Liver (tissue), 3 donors: ENCODE data around the gene TCEA3.

Experiments used
- CTCF ChIP-seq: fragments of 150-350 bp; IDR thresholded peaks from 2 replicates; pipeline ENCODE4 v1.5.1; 2017; ENCODE audit warnings: improper control_type of control experiment, low read depth, low read length; ENCODE audit not compliant: missing input control
- GABPA ChIP-seq, 2 donors: IDR thresholded peaks in 1 of 2; conservative IDR thresholded peaks in 1 of 2; 2 replicates each; pipeline ENCODE4 v1.6.1; 2016; ENCODE audit warnings: antibody characterized with exemption in 2 of 2, mild to moderate bottlenecking in 1 of 2, moderate library complexity in 1 of 2
- JUND ChIP-seq, 2 donors: IDR thresholded peaks; 2 replicates each; pipeline ENCODE4 v1.6.1; 2016; ENCODE audit warnings: antibody characterized with exemption in 2 of 2
- NR2F2 ChIP-seq: IDR thresholded peaks from 2 replicates; pipeline ENCODE4 v1.6.1; 2016; ENCODE audit warnings: antibody characterized with exemption
- RAD21 ChIP-seq, 2 donors: IDR thresholded peaks; 2 replicates each; pipeline ENCODE4 v1.6.1; 2016; ENCODE audit warnings: antibody characterized with exemption in 2 of 2, mild to moderate bottlenecking in 2 of 2
- REST ChIP-seq: IDR thresholded peaks from 2 replicates; pipeline ENCODE4 v1.6.1; 2016; ENCODE audit warnings: antibody characterized with exemption, mild to moderate bottlenecking
- RXRA ChIP-seq, 2 donors: IDR thresholded peaks; 2 replicates each; pipeline ENCODE4 v1.6.1; 2017 to 2018; ENCODE audit warnings: antibody characterized with exemption in 2 of 2, mild to moderate bottlenecking in 1 of 2
- YY1 ChIP-seq: IDR thresholded peaks from 2 replicates; pipeline ENCODE4 v1.6.1; 2016; ENCODE audit warnings: antibody characterized with exemption, mild to moderate bottlenecking
- ZBTB33 ChIP-seq: IDR thresholded peaks from 2 replicates; pipeline ENCODE4 v1.6.1; 2016; ENCODE audit warnings: antibody characterized with exemption
- donor health status: healthy.
- donor health status: healthy.

- TF ChIP-seq CTCF (no peak), REST (no peak), ZBTB33 (no peak), RXRA (IDR thresholded peaks at IDR 0.05) (no peak), JUND (IDR thresholded peaks at IDR 0.05) (no peak), NR2F2 (no peak), GABPA (IDR thresholded peaks at IDR 0.05 in 1 of 2, conservative IDR thresholded peaks at IDR 0.05 in 1 of 2) (no peak), YY1 (no peak), RAD21 (IDR thresholded peaks at IDR 0.05) (no peak)
Observed at GRCh38 chr1:23422941-23423340, 1.6 kb downstream of the TCEA3 start.
